ENCODE data around the gene TRUB2. TPM values are rescaled to one million over a fixed set of nuclear protein-coding genes. Genes with fewer than 3 reads are reported as not detected.
A peak's percentile ranks its signal among the peaks of the same experiment; 100 is the strongest.

Gene TRUB2
- total and polyA plus RNA-seq, 2 of the 13 experiments (the other 11 are each of a cell fraction or from before 2014, with no cell fraction given): 22.3 to 41.2 TPM

DNA sequence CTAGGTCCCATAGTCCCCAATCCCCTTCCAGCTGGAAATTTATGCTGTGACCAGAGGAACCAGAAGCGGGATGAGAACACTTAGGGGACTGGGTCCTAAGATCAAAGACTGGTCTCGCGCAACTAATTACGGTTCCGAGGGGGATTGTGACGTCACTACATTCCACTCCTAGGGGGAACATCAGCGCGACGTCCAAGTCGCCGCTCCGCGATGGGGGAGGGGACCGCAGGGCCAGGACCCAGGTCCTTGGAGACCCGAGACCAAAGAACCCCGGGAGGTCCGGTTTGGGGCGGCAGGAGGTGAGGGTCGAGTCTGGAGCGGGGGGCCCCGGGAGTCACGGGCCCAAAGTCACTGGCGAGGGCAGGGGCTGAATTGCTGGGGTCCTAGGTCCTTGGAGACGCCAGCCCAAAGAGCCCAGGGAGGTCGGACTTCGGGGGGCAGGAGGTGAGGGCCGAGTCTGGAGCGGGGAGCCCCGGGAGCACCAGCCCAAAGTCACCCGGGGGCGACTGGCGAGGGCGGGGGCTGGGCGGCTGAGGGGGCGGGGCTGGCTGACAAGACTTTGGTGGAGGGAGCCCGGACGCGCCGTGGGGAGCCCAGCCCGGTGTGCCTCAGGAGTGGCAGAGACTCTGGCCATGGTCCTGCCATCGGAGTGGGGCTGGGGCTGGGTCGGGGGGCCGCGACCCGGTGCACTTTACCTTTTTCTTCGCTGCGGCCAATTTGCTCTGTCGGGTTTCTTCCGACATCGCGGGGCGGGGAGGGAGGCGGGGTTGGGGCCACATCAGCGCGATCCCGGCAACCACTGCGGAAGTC lies 46.8 kb downstream of the TRUB2 start, which contains the start of gene GOLGA2 (continued):
- 0 out of 2 replicates have a peak, but pooled peaks have one; percentile 4 for TF ChIP-seq ZNF280D (CRISPR knock-in tag; IDR thresholded peaks at IDR 0.05)
- no peak for TF ChIP-seq GPN1 (CRISPR knock-in tag; IDR thresholded peaks at IDR 0.05; ENCODE audit: borderline replicate concordance)
- no peak; the same call in 1 of the 2 replicates for TF ChIP-seq ZBTB38 (CRISPR knock-in tag; IDR thresholded peaks at IDR 0.05)
- no peak for TF ChIP-seq PREB (CRISPR knock-in tag; IDR thresholded peaks at IDR 0.05)
- TF ChIP-seq ZFYVE20 (CRISPR knock-in tag; IDR thresholded peaks at IDR 0.05; ENCODE audit: borderline replicate concordance, low read depth): no peak
- TF ChIP-seq, protein P1, sequence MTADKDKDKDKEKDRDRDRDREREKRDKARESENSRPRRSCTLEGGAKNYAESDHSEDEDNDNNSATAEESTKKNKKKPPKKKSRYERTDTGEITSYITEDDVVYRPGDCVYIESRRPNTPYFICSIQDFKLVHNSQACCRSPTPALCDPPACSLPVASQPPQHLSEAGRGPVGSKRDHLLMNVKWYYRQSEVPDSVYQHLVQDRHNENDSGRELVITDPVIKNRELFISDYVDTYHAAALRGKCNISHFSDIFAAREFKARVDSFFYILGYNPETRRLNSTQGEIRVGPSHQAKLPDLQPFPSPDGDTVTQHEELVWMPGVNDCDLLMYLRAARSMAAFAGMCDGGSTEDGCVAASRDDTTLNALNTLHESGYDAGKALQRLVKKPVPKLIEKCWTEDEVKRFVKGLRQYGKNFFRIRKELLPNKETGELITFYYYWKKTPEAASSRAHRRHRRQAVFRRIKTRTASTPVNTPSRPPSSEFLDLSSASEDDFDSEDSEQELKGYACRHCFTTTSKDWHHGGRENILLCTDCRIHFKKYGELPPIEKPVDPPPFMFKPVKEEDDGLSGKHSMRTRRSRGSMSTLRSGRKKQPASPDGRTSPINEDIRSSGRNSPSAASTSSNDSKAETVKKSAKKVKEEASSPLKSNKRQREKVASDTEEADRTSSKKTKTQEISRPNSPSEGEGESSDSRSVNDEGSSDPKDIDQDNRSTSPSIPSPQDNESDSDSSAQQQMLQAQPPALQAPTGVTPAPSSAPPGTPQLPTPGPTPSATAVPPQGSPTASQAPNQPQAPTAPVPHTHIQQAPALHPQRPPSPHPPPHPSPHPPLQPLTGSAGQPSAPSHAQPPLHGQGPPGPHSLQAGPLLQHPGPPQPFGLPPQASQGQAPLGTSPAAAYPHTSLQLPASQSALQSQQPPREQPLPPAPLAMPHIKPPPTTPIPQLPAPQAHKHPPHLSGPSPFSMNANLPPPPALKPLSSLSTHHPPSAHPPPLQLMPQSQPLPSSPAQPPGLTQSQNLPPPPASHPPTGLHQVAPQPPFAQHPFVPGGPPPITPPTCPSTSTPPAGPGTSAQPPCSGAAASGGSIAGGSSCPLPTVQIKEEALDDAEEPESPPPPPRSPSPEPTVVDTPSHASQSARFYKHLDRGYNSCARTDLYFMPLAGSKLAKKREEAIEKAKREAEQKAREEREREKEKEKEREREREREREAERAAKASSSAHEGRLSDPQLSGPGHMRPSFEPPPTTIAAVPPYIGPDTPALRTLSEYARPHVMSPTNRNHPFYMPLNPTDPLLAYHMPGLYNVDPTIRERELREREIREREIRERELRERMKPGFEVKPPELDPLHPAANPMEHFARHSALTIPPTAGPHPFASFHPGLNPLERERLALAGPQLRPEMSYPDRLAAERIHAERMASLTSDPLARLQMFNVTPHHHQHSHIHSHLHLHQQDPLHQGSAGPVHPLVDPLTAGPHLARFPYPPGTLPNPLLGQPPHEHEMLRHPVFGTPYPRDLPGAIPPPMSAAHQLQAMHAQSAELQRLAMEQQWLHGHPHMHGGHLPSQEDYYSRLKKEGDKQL (CRISPR knock-in tag; IDR thresholded peaks at IDR 0.05; ENCODE audit: low read depth): no peak
- TF ChIP-seq NFAT5 (CRISPR knock-in tag; IDR thresholded peaks at IDR 0.05): no peak
- no peak for TF ChIP-seq ZNF878 (CRISPR knock-in tag; IDR thresholded peaks at IDR 0.05)
